CD14-positive monocyte (primary cell): Measurements from ENCODE around the gene WDFY4. TPM values are rescaled to one million over a fixed set of nuclear protein-coding genes. Genes with fewer than 3 reads are reported as not detected.

Experiments used
- DNase-seq, 3 donors: peaks; one replicate each; pipeline ENCODE4 v3.0.0-alpha.2; 2011 to 2022
- H2AFZ ChIP-seq: 2 replicates; pipeline ENCODE4 v1.6.0; 2012; ENCODE audit warnings: mild to moderate bottlenecking, low read depth, low read length, inconsistent platforms; ENCODE audit not compliant: insufficient read depth, poor library complexity, severe bottlenecking
- H3K27ac ChIP-seq, 2 donors: 1 replicate in 1 of 2; 2 replicates in 1 of 2; pipeline ENCODE4 v1.5.1; 2012 to 2013; ENCODE audit warnings: low read length in 2 of 2, control low read depth in 1 of 2, inconsistent platforms in 1 of 2, low read depth in 1 of 2, mild to moderate bottlenecking in 1 of 2
- H3K27me3 ChIP-seq, 2 donors: one replicate each; pipeline versions ENCODE4 v1.6.0 to v1.6.1; 2011 to 2013; ENCODE audit warnings: low read length in 2 of 2; ENCODE audit not compliant: control insufficient read depth in 2 of 2, insufficient read depth in 2 of 2
- H3K36me3 ChIP-seq, 2 donors: replicated peaks in 1 of 2; 1 replicate in 1 of 2; 2 replicates in 1 of 2; pipeline versions ENCODE4 v1.5.1 to v1.6.1; 2012 to 2013; ENCODE audit warnings: low read length in 2 of 2, control low read depth in 1 of 2, inconsistent platforms in 1 of 2, mild to moderate bottlenecking in 1 of 2; ENCODE audit not compliant: insufficient read depth in 2 of 2, control insufficient read depth in 1 of 2
- H3K4me1 ChIP-seq, 2 donors: 1 replicate in 1 of 2; 2 replicates in 1 of 2; pipeline versions ENCODE4 v1.5.1 to v1.6.1; 2012 to 2013; ENCODE audit warnings: low read length in 2 of 2, control low read depth in 1 of 2, inconsistent platforms in 1 of 2, mild to moderate bottlenecking in 1 of 2, moderate library complexity in 1 of 2; ENCODE audit not compliant: insufficient read depth in 2 of 2, control insufficient read depth in 1 of 2
- H3K4me2 ChIP-seq: replicated peaks from 2 replicates; pipeline ENCODE3; 2012; ENCODE audit warnings: low read length, moderate library complexity, mild to moderate bottlenecking; ENCODE audit not compliant: poor library complexity, severe bottlenecking; ENCODE audit errors: extremely low read depth
- H3K4me3 ChIP-seq, 3 experiments: fragments of 200-600 bp in 1 of 3; sonication (generic) in 1 of 3; replicated peaks in 1 of 3; 1 replicate in 2 of 3; 2 replicates in 1 of 3; pipeline ENCODE4 v1.5.1; 2011 to 2013; ENCODE audit warnings: low read length in 3 of 3, mild to moderate bottlenecking in 3 of 3, control low read depth in 2 of 3, low read depth in 2 of 3, inconsistent platforms in 1 of 3, moderate library complexity in 1 of 3
- H3K79me2 ChIP-seq: 2 replicates; pipeline ENCODE4 v1.6.0; 2012; ENCODE audit warnings: mild to moderate bottlenecking, control low read depth, inconsistent platforms, low read length, moderate library complexity; ENCODE audit not compliant: insufficient read depth
- H3K9ac ChIP-seq: 2 replicates; pipeline ENCODE4 v1.6.0; 2017; ENCODE audit warnings: low read length, mild to moderate bottlenecking; ENCODE audit not compliant: insufficient read depth, poor library complexity, severe bottlenecking
- H3K9me3 ChIP-seq, 2 donors: replicated peaks in 1 of 2; 1 replicate in 1 of 2; 2 replicates in 1 of 2; pipeline versions ENCODE4 v1.5.1 to v1.6.1; 2012 to 2013; ENCODE audit warnings: low read length in 2 of 2, control low read depth in 1 of 2; ENCODE audit not compliant: control insufficient read depth in 1 of 2, insufficient read depth in 1 of 2
- H4K20me1 ChIP-seq: 2 replicates; pipeline ENCODE4 v1.6.0; 2012; ENCODE audit warnings: mild to moderate bottlenecking, low read length, control low read depth, moderate library complexity; ENCODE audit not compliant: insufficient read depth
- H3K27ac Mint-ChIP-seq, 7 donors: one replicate each; pipeline ENCODE4 v1.8.0; 2020; ENCODE audit warnings: mild to moderate bottlenecking in 7 of 7, mixed read lengths in 7 of 7, moderate library complexity in 6 of 7, inconsistent platforms in 2 of 7
- H3K27me3 Mint-ChIP-seq, 3 donors: one replicate each; pipeline ENCODE4 v1.8.0; 2021 to 2022; ENCODE audit warnings: low read depth in 3 of 3, mild to moderate bottlenecking in 3 of 3, mixed read lengths in 3 of 3, moderate library complexity in 3 of 3, inconsistent platforms in 1 of 3
- H3K36me3 Mint-ChIP-seq, 2 donors: one replicate each; pipeline ENCODE4 v1.8.0; 2020; ENCODE audit warnings: mixed read lengths in 2 of 2, inconsistent platforms in 1 of 2, mild to moderate bottlenecking in 1 of 2
- H3K4me1 Mint-ChIP-seq: one replicate; pipeline ENCODE4 v1.8.0; 2020; ENCODE audit warnings: mild to moderate bottlenecking, mixed read lengths
- H3K4me3 Mint-ChIP-seq, 2 donors: one replicate each; pipeline ENCODE4 v1.8.0; 2020; ENCODE audit warnings: mild to moderate bottlenecking in 2 of 2, mixed read lengths in 2 of 2, moderate library complexity in 1 of 2
- H3K9me3 Mint-ChIP-seq, 7 donors: one replicate each; pipeline ENCODE4 v1.8.0; 2020 to 2022; ENCODE audit warnings: mixed read lengths in 7 of 7, mild to moderate bottlenecking in 6 of 7, moderate library complexity in 6 of 7, inconsistent platforms in 2 of 7
- WGBS: methylation state at CpG from one replicate; pipeline ENCODE4 v1.1.5; 2013; ENCODE audit warnings: missing lambda C conversion rate; ENCODE audit not compliant: insufficient coverage; 5-methylcytosine and 5-hydroxymethylcytosine counted together
- intact Hi-C, 2 donors: fragments of 100-400 bp; cut with micrococcal nuclease; formaldehyde crosslinking; loops; one replicate each; pipeline versions ENCODE4 v1.15.0 to v1.15.1; 2023
- polyA plus RNA-seq, 3 donors: library from polyadenylated mRNA; depleted of rRNA in 1 of 3; unstranded in 2 of 3; stranded (reverse) in 1 of 3; fragments of 300-500 nt in 2 of 3; fragments of >200 nt in 1 of 3; fragmentation: Illumina TruSeq in 2 of 3; gene quantifications; 1 replicate in 2 of 3; 2 replicates in 1 of 3; pipeline ENCODE4 v1.2.3, GENCODE V29; 2012 to 2021
- TF ChIP-seq, protein P1 (sequence below): fragments of 200-600 bp; IDR thresholded peaks from one replicate; pipeline ENCODE4 v1.8.0; 2022; ENCODE audit warnings: antibody characterized with exemption, mild to moderate bottlenecking

Gene WDFY4
- polyA plus RNA-seq, 3 donors = 7.5 to 36.1 (median 9.8) TPM

DNA sequence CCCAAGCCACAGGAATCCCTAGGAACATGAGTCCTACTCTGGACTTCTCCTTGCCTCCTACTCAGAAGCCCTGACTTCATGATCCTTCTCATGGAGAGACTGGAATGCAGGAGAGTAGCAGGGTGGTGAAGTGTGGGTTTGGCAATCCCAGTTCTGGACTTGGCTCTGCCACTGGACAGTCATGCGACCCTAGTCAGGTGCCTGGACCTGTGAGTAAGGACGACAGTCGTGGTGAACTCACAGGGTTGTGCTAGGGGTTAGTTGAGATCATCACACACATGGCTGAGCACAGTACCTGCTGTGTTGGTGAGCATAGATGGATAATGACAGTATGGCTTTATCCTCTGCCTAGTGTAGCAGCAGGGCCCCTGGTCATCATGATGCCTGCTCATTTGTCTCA, 137.0 kb downstream of the WDFY4 start:
- intact Hi-C loops = no loop called here
- H3K36me3 ChIP-seq = peaks cover 88 to 100% of the 10 kb centered on the region in 2 donors
- WGBS = 100% methylated on average over 1 of the region's 3 CpGs

DNA sequence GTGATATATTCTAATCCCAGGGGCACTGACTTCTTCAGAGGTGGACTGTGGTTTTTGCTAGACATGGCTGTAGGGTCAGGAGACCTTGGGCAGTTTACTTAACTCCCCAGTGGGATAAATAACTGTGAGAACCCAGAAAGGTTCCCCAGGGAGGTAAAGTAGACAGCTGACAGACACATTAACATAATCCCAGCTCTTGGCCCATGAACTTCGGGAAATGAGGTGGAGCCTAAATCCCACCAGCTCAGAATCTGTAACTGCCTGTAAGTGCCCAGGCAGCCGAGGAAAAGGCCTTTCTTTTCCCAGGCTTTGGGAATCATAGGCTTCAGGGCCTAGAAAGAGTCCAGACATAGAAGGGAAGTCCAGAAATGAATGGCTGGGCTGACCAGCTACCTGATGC, 149.0 kb downstream of the WDFY4 start:
- Histone ChIP-seq H3K36me3 (peaks cover 93 to 98% of the 10 kb centered on the region in 2 donors), H3K4me2 (no peak overlapping the region), H3K4me3 (no peak overlapping the region), H3K27me3 (no peaks in the 10 kb centered on the region), H3K9ac (no peak overlapping the region), H3K4me1 (no peaks in the 10 kb centered on the region), H3K27ac (peak overlapping the region in 1 of 2 donors; percentile 20), H3K9me3 (no peaks in the 10 kb centered on the region), H2AFZ (no peak overlapping the region), H4K20me1 (no peaks in the 10 kb centered on the region), H3K79me2 (no peaks in the 10 kb centered on the region)
- H3K27me3 Mint-ChIP-seq = peaks cover 0 to 5% (median 0%) of the 10 kb centered on the region in 3 donors
- H3K9me3 Mint-ChIP-seq = peaks cover 0 to 6% (median 4%) of the 10 kb centered on the region in 7 donors
- 100% methylated on average over 2 of the region's 2 CpGs for WGBS
- H3K4me1 Mint-ChIP-seq = no peaks in the 10 kb centered on the region
- peaks cover 87 to 93% of the 10 kb centered on the region in 2 donors for H3K36me3 Mint-ChIP-seq
- intact Hi-C loops = no loop called here
- no peak for DNase-seq
- H3K27ac Mint-ChIP-seq = peak overlapping the region in 1 of 7 donors; percentile 30
- TF ChIP-seq, protein P1, sequence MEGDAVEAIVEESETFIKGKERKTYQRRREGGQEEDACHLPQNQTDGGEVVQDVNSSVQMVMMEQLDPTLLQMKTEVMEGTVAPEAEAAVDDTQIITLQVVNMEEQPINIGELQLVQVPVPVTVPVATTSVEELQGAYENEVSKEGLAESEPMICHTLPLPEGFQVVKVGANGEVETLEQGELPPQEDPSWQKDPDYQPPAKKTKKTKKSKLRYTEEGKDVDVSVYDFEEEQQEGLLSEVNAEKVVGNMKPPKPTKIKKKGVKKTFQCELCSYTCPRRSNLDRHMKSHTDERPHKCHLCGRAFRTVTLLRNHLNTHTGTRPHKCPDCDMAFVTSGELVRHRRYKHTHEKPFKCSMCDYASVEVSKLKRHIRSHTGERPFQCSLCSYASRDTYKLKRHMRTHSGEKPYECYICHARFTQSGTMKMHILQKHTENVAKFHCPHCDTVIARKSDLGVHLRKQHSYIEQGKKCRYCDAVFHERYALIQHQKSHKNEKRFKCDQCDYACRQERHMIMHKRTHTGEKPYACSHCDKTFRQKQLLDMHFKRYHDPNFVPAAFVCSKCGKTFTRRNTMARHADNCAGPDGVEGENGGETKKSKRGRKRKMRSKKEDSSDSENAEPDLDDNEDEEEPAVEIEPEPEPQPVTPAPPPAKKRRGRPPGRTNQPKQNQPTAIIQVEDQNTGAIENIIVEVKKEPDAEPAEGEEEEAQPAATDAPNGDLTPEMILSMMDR = no peak
- H3K4me3 Mint-ChIP-seq = no peak overlapping the region

More for the DNA sequence above, 137.0 kb downstream of the WDFY4 start:
- no peak overlapping the region for H2AFZ ChIP-seq
- no peak overlapping the region for H3K9ac ChIP-seq
- TF ChIP-seq, protein P1 = no peak
- no peaks in the 10 kb centered on the region for H4K20me1 ChIP-seq
- Mint-ChIP-seq H3K4me3 (no peak overlapping the region), H3K4me1 (no peaks in the 10 kb centered on the region), H3K27ac (no peak overlapping the region), H3K36me3 (peaks cover 76 to 96% of the 10 kb centered on the region in 2 donors), H3K9me3 (no peaks in the 10 kb centered on the region), H3K27me3 (peaks cover 0 to 2% (median 0%) of the 10 kb centered on the region in 3 donors)
- no peaks in the 10 kb centered on the region for H3K79me2 ChIP-seq
- no peak overlapping the region for H3K4me2 ChIP-seq
- no peak for DNase-seq
- H3K4me1 ChIP-seq = no peaks in the 10 kb centered on the region
- H3K4me3 ChIP-seq = no peak overlapping the region
- no peaks in the 10 kb centered on the region for H3K27me3 ChIP-seq
- peak overlapping the region in 1 of 2 donors; percentile 3 for H3K27ac ChIP-seq
- H3K9me3 ChIP-seq = no peaks in the 10 kb centered on the region
